Prostate gland (tissue), 2 donors: ENCODE data around the gene CEACAM8. TPM values are rescaled to one million over a fixed set of nuclear protein-coding genes. Genes with fewer than 3 reads are reported as not detected.

ENCODE experiments used
- DNase-seq: peaks from one replicate; pipeline ENCODE4 v3.0.0-alpha.2; 2019; ENCODE audit warnings: low spot score
- H3K27ac ChIP-seq, 2 donors: fragments of 200-600 bp; sonication (generic); 2 replicates each; pipeline ENCODE4 v1.5.1; 2017 to 2019
- H3K27me3 ChIP-seq: fragments of 200-600 bp; sonication (generic); replicated peaks from 2 replicates; pipeline ENCODE4 v1.5.1; 2019; ENCODE audit not compliant: insufficient read depth
- H3K36me3 ChIP-seq, 2 donors: fragments of 200-600 bp; sonication (generic); 1 replicate in 1 of 2; 2 replicates in 1 of 2; pipeline versions ENCODE4 v1.5.1 to v1.8.1; 2017 to 2019
- H3K4me1 ChIP-seq: fragments of 200-600 bp; sonication (generic); replicated peaks from 2 replicates; pipeline ENCODE4 v1.5.1; 2019
- H3K4me3 ChIP-seq, 2 donors: fragments of 200-600 bp; sonication (generic); 2 replicates each; pipeline ENCODE4 v1.5.1; 2017 to 2019
- H3K9me3 ChIP-seq: fragments of 200-600 bp; sonication (generic); 2 replicates; pipeline ENCODE4 v1.5.1; 2017
- POLR2A ChIP-seq: fragments of 450-650 bp; IDR thresholded peaks from one replicate; pipeline ENCODE4 v1.6.1; 2016; ENCODE audit warnings: antibody characterized with exemption, mild to moderate bottlenecking
- POLR2AphosphoS5 ChIP-seq: sonication (generic); formaldehyde crosslinking; IDR thresholded peaks from one replicate; pipeline ENCODE4 v1.6.1; 2017; ENCODE audit warnings: antibody characterized with exemption
- WGBS: methylation state at CpG from one replicate; pipeline ENCODE4 v1.1.5; 2018; 5-methylcytosine and 5-hydroxymethylcytosine counted together
- intact Hi-C: fragments of 100-400 bp; cut with DNase I; formaldehyde crosslinking; loops from one replicate; pipeline ENCODE4 v1.14.2; 2022
- total RNA-seq, 2 donors: library from RNA; depleted of rRNA; stranded (reverse); fragments of >200 nt; gene quantifications; one replicate each; pipeline ENCODE4 v1.1.0, GENCODE V29; 2016
- TF ChIP-seq, protein P1 (sequence below), 4 experiments: fragments of 200-600 bp in 2 of 4; fragments of 450-650 bp in 2 of 4; sonication (generic) in 2 of 4; IDR thresholded peaks; 1 replicate in 3 of 4; 2 replicates in 1 of 4; pipeline ENCODE4 v1.5.1; 2016 to 2019; ENCODE audit warnings: antibody characterized with exemption in 4 of 4, mild to moderate bottlenecking in 2 of 4, moderate library complexity in 2 of 4

The CEACAM8 gene
- total RNA-seq, 2 donors from 2014 or later = not detected

DNA sequence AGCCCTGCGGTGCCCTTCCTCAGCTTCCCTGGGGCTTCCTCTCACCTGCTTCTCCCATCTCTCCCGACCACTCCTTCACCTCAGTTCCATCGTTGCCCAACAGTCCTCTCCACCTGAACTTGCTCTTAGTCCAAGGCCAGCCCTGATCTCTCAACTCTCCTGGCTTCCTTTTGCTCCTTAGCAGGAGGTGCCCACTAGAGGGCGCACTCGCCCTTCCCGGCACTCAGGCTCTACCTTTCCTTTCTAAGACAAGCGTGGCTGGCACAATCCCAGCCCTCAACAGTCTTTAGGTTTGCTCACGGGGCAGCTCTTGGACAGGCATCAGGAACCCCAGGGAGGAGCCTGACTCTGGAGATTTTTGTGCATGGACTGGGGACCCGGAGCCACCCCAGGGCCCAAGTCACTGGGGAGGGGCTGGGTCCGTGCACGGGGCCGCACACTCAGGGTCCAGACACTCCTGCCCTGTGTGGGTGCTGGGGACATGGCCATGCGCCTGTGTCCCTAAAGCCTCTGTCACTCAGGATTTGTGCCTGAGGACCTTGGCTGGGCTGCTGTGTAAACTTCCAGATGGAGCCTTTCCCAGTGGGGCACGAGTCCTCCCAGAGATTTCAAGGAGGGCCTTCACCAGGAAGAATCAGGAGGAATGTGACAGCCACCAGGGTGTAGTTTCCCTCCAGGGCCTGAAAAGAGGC lies 12.1 kb upstream of the CEACAM8 start:
- H3K9me3 ChIP-seq = no peaks in the 10 kb centered on the region
- intact Hi-C loops = no loop called here
- no peaks in the 10 kb centered on the region for H3K27me3 ChIP-seq
- WGBS = 26% methylated on average over 14 of the region's 14 CpGs
- H3K36me3 ChIP-seq = no peaks in the 10 kb centered on the region
- peak; percentile 90 for DNase-seq
- no peak overlapping the region for H3K27ac ChIP-seq
- H3K4me3 ChIP-seq = no peak overlapping the region
- no peak for TF ChIP-seq POLR2AphosphoS5
- TF ChIP-seq, protein P1, sequence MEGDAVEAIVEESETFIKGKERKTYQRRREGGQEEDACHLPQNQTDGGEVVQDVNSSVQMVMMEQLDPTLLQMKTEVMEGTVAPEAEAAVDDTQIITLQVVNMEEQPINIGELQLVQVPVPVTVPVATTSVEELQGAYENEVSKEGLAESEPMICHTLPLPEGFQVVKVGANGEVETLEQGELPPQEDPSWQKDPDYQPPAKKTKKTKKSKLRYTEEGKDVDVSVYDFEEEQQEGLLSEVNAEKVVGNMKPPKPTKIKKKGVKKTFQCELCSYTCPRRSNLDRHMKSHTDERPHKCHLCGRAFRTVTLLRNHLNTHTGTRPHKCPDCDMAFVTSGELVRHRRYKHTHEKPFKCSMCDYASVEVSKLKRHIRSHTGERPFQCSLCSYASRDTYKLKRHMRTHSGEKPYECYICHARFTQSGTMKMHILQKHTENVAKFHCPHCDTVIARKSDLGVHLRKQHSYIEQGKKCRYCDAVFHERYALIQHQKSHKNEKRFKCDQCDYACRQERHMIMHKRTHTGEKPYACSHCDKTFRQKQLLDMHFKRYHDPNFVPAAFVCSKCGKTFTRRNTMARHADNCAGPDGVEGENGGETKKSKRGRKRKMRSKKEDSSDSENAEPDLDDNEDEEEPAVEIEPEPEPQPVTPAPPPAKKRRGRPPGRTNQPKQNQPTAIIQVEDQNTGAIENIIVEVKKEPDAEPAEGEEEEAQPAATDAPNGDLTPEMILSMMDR (IDR thresholded peaks at IDR 0.05) = peak in 3 of 4 experiments; percentile 53 to 70 (median 56)
- no peaks in the 10 kb centered on the region for H3K4me1 ChIP-seq

DNA sequence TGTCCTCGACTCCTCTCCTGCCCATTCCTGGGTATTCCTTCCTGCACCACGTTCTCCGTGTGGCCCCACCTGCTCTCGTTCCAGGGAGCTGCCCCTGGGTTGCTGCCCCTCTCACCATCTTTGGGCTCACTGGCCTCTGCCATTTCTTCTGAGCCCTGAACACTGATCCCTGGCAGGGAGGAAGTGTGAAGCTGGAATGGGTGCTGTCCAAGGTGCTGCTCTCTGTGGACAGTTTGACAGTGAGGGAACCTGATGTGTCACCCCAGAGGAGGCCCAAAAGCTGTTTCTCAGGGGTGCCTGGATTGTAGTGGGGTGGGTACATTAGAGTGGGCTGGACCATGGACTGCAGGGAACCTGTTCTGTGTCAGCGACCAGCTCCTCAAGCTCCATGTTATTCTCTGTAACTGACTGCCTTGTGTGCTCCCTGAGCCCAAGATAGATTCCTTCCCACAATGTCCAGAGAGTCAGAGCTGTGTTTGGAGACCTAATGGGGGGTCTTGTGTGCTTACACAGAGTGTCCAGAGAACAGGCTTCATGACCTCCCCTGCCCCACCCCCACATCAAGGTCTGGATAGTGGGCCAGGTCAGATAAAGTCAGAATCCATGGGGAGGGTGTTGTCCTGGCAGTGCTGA lies 7.2 kb upstream of the CEACAM8 start:
- WGBS = 30% methylated on average over 5 of the region's 5 CpGs
- Histone ChIP-seq H3K4me1 (no peaks in the 10 kb centered on the region), H3K27me3 (no peaks in the 10 kb centered on the region), H3K9me3 (no peaks in the 10 kb centered on the region), H3K4me3 (no peak overlapping the region), H3K36me3 (no peaks in the 10 kb centered on the region), H3K27ac (no peak overlapping the region)
- intact Hi-C loops = no loop called here
- DNase-seq = no peak
- TF ChIP-seq POLR2AphosphoS5 (no peak), POLR2A (no peak)
- TF ChIP-seq, protein P1 (IDR thresholded peaks at IDR 0.05) = no peak

DNA sequence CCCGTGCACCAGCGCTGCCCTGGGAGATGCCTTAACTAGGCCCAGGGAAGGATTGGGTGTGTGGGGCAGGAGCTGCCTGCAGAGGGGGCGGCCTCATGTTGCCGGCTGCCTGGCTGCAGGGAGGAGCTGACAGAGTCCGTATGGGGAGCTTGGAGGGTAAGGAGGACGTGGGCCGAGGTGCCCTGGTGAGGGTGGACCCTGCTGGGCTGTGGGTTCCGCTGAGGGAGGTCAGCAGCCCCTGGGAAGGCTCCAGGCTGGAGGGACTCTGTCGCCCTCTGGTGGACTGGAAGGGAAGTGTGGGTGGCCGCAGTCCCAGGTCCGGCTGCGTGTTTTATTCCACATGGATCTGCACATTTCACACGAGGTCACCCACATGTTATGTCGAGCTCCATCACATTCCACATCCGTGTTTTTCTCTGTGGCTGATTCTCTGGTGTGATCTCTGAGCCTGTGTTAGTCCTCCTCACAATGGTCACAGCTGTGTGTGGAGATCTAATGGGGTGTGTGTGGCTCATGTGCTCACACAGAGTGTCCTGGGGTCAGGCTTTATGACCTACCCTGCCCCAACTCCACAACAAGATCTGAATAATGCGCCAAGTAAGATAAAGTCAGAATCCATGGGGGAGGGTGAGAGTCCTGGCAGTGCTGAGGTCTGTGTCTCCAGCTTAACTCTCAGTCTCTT lies 1.8 kb upstream of the CEACAM8 start:
- Histone ChIP-seq H3K36me3 (no peaks in the 10 kb centered on the region), H3K4me1 (no peaks in the 10 kb centered on the region), H3K4me3 (no peak overlapping the region), H3K9me3 (no peaks in the 10 kb centered on the region), H3K27ac (no peak overlapping the region), H3K27me3 (no peaks in the 10 kb centered on the region)
- TF ChIP-seq, protein P1 (IDR thresholded peaks at IDR 0.05) = peak; percentile 57 to 86 (median 76)
- no peak for TF ChIP-seq POLR2AphosphoS5
- 18% methylated on average over 16 of the region's 16 CpGs for WGBS
- peak; percentile 7 for DNase-seq
- intact Hi-C loops = no loop called here

- 79% methylated on average over 11 of the region's 11 CpGs for WGBS
These were observed 937 bp upstream of the CEACAM8 start for GRCh38 chr19:42595550-42596172.

More at GRCh38 chr19:42595550-42596172, 937 bp upstream of the CEACAM8 start:
- TF ChIP-seq POLR2AphosphoS5 (no peak), POLR2A (no peak)
- TF ChIP-seq, protein P1 (IDR thresholded peaks at IDR 0.05) = no peak
- intact Hi-C loops = no loop called here
- no peaks in the 10 kb centered on the region for H3K9me3 ChIP-seq
- H3K4me1 ChIP-seq = no peaks in the 10 kb centered on the region
- H3K27me3 ChIP-seq = no peaks in the 10 kb centered on the region
- DNase-seq = no peak
- H3K36me3 ChIP-seq = no peaks in the 10 kb centered on the region
- H3K27ac ChIP-seq = no peak overlapping the region
- no peak overlapping the region for H3K4me3 ChIP-seq
